Loucy (cell line): ENCODE measurements around the gene CASP8.

Source experiments
- EZH2phosphoT487 ChIP-seq: fragments of 200-600 bp; IDR thresholded peaks from 2 replicates; pipeline ENCODE4 v1.6.1; 2018; ENCODE audit warnings: antibody characterized with exemption, mild to moderate bottlenecking, moderate library complexity, borderline replicate concordance
- TF ChIP-seq, protein P1 (sequence below): fragments of 200-600 bp; sonication (generic); conservative IDR thresholded peaks from 2 replicates; pipeline ENCODE4 v1.5.1; 2014; ENCODE audit warnings: mild to moderate bottlenecking, antibody characterized with exemption, low read length

DNA sequence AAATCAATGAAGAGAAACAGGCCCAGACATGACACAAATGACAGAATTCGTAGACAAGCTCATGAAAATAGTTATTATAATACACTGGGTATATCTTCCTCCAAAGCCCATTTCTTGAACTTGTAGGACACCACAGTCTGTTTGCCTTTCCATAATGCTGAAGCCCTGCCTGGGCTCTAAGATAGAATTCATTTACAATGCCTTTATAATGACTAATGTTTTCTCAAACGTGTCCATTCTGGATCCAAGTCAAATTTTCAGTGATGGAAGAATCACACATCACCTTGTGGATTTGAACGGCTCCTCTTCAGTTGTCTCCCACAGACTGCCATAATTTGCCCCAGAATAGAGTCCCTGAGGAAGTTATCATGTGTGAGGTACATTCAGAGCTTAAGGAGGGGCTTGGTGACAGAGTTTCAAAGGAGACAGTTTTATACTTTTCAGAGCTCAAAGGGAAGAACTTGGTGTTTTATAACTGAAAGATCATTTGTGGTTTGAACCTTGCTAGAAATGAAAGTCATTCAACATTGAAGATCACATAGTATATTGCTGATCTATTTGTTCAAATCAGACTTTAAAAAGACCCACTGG lies 38.2 kb downstream of the CASP8 start:
- TF ChIP-seq, protein P1, sequence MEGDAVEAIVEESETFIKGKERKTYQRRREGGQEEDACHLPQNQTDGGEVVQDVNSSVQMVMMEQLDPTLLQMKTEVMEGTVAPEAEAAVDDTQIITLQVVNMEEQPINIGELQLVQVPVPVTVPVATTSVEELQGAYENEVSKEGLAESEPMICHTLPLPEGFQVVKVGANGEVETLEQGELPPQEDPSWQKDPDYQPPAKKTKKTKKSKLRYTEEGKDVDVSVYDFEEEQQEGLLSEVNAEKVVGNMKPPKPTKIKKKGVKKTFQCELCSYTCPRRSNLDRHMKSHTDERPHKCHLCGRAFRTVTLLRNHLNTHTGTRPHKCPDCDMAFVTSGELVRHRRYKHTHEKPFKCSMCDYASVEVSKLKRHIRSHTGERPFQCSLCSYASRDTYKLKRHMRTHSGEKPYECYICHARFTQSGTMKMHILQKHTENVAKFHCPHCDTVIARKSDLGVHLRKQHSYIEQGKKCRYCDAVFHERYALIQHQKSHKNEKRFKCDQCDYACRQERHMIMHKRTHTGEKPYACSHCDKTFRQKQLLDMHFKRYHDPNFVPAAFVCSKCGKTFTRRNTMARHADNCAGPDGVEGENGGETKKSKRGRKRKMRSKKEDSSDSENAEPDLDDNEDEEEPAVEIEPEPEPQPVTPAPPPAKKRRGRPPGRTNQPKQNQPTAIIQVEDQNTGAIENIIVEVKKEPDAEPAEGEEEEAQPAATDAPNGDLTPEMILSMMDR = no peak
- TF ChIP-seq EZH2phosphoT487 = no peak
